CD8-positive, alpha-beta memory T cell (primary cell): ENCODE data around the gene SRPX. TPM values are rescaled to one million over a fixed set of nuclear protein-coding genes. Genes with fewer than 3 reads are reported as not detected.

ENCODE experiments used
- CTCF ChIA-PET: fragments of 350-600 bp; sonication (Branson Sonifier 250); formaldehyde crosslinking; loops from one replicate; lab custom pipeline; 2021; ENCODE audit warnings: antibody characterized with exemption; lab: Charles Lee
- POLR2A ChIA-PET: fragments of 350-600 bp; sonication (Branson Sonifier 250); formaldehyde crosslinking; loops from one replicate; lab custom pipeline; 2021; ENCODE audit warnings: antibody characterized with exemption; lab: Charles Lee
- DNase-seq, 5 donors: peaks; one replicate each; pipeline versions ENCODE4 v3.0.0 to v3.0.0-alpha.2; 2020 to 2022; ENCODE audit warnings: mixed read lengths in 1 of 5
- H3K27ac ChIP-seq: one replicate; pipeline ENCODE4 v1.7.0; 2013; ENCODE audit warnings: low read depth, mild to moderate bottlenecking, low read length, moderate library complexity
- H3K27me3 ChIP-seq: 2 replicates; pipeline ENCODE4 v1.7.0; 2013; ENCODE audit warnings: low read length, mild to moderate bottlenecking; ENCODE audit not compliant: insufficient read depth, poor library complexity, severe bottlenecking
- H3K36me3 ChIP-seq: 2 replicates; pipeline ENCODE4 v1.7.0; 2013; ENCODE audit warnings: mild to moderate bottlenecking, low read length, moderate library complexity; ENCODE audit not compliant: insufficient read depth
- H3K4me1 ChIP-seq: 2 replicates; pipeline ENCODE4 v1.7.0; 2013; ENCODE audit warnings: mild to moderate bottlenecking, low read length, moderate library complexity; ENCODE audit not compliant: insufficient read depth
- H3K4me3 ChIP-seq: 2 replicates; pipeline ENCODE4 v1.7.0; 2013; ENCODE audit warnings: mild to moderate bottlenecking, low read length
- H3K9me3 ChIP-seq: 2 replicates; pipeline ENCODE4 v1.7.0; 2013; ENCODE audit warnings: mild to moderate bottlenecking, low read length
- H3K27ac Mint-ChIP-seq, 8 donors: one replicate each; pipeline ENCODE4 v1.8.0; 2020 to 2021; ENCODE audit warnings: mixed read lengths in 8 of 8, mild to moderate bottlenecking in 6 of 8, inconsistent platforms in 3 of 8, moderate library complexity in 3 of 8
- H3K27me3 Mint-ChIP-seq, 2 donors: one replicate each; pipeline ENCODE4 v1.8.0; 2020 to 2021; ENCODE audit warnings: mixed read lengths in 2 of 2, mild to moderate bottlenecking in 1 of 2, moderate library complexity in 1 of 2
- H3K36me3 Mint-ChIP-seq, 3 donors: one replicate each; pipeline ENCODE4 v1.8.0; 2020 to 2021; ENCODE audit warnings: mixed read lengths in 3 of 3, inconsistent platforms in 1 of 3, mild to moderate bottlenecking in 1 of 3
- H3K4me1 Mint-ChIP-seq, 3 donors: one replicate each; pipeline ENCODE4 v1.8.0; 2020 to 2021; ENCODE audit warnings: mixed read lengths in 3 of 3, inconsistent platforms in 1 of 3, mild to moderate bottlenecking in 1 of 3
- H3K4me3 Mint-ChIP-seq, 7 donors: one replicate each; pipeline ENCODE4 v1.8.0; 2020 to 2021; ENCODE audit warnings: mixed read lengths in 7 of 7, mild to moderate bottlenecking in 6 of 7, moderate library complexity in 4 of 7, inconsistent platforms in 2 of 7
- H3K9me3 Mint-ChIP-seq, 5 donors: one replicate each; pipeline ENCODE4 v1.8.0; 2020 to 2022; ENCODE audit warnings: mixed read lengths in 5 of 5, mild to moderate bottlenecking in 3 of 5, moderate library complexity in 2 of 5, inconsistent platforms in 1 of 5
- polyA plus RNA-seq: library from polyadenylated mRNA; unstranded; fragments of 300-500 nt; fragmentation: Illumina TruSeq; gene quantifications from one replicate; pipeline ENCODE4 v1.2.3, GENCODE V29; 2021
- total RNA-seq, 2 experiments: library from RNA; stranded (reverse); gene quantifications; one replicate each; pipeline ENCODE4 v1.2.3, GENCODE V29; 2021

Gene SRPX
- total and polyA plus RNA-seq, 3 experiments from 2014 or later = 0.18 TPM; not detected in 2

DNA sequence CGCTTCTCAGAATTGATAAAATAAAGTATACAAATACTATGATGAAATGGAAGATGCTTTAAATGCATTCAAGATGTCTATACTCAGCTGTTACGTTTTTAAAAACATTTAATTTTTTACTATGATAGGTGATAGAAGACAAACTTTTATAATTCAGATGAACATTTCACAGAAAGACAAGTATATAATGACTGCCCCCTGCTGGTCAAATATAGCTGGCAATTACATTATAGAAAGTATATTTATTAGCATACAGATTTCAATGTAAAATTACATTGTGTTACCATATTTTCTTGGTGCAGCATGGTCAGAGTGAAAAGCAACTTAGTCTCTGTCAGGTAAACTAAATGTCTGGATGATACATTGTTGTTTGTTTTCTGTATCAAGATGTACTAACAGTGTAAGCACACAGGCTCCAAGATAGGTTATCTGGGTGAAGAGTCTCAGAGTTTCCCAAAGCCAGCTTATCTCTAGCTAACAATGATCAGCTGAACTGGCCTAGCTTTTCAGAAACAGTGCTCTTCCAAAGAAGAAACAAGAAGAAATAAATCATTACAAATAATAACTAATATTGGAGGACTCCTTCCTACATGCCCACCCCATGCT is 54.1 kb downstream of the SRPX start:
- Histone ChIP-seq H3K4me3 (no peak overlapping the region), H3K36me3 (no peaks in the 10 kb centered on the region), H3K27ac (no peak overlapping the region), H3K4me1 (no peaks in the 10 kb centered on the region), H3K27me3 (no peaks in the 10 kb centered on the region), H3K9me3 (no peaks in the 10 kb centered on the region)
- CTCF ChIA-PET = interaction anchor here (1.0 to 1.7 kb wide), 4 partner anchors 9 to 421 kb away, joined by 3 to 4 read pairs (median 3); no protein-coding TSS in a partner anchor
- Mint-ChIP-seq H3K4me3 (no peak overlapping the region), H3K4me1 (no peaks in the 10 kb centered on the region), H3K27me3 (peaks cover 1 to 5% of the 10 kb centered on the region in 2 donors), H3K36me3 (no peaks in the 10 kb centered on the region), H3K27ac (no peak overlapping the region), H3K9me3 (no peaks in the 10 kb centered on the region)
- POLR2A ChIA-PET = no interaction called here
- DNase-seq = peak in 1 of 5 donors; percentile 1

GRCh38 chrX:38165023-38165422 is 55.6 kb downstream of the SRPX start:
- no peaks in the 10 kb centered on the region for H3K4me1 Mint-ChIP-seq

GRCh38 chrX:38163193-38163592 is 57.5 kb downstream of the SRPX start:
- no peak for DNase-seq
- Mint-ChIP-seq H3K4me1 (no peaks in the 10 kb centered on the region), H3K36me3 (no peaks in the 10 kb centered on the region), H3K27me3 (peaks cover 5 to 9% of the 10 kb centered on the region in 2 donors), H3K27ac (no peak overlapping the region), H3K9me3 (no peaks in the 10 kb centered on the region), H3K4me3 (no peak overlapping the region)
- ChIA-PET POLR2A (no interaction called here), CTCF (no interaction called here)
- H3K27ac ChIP-seq = no peak overlapping the region
- H3K9me3 ChIP-seq = no peaks in the 10 kb centered on the region
- H3K4me1 ChIP-seq = no peaks in the 10 kb centered on the region
- H3K4me3 ChIP-seq = no peak overlapping the region
- no peaks in the 10 kb centered on the region for H3K36me3 ChIP-seq
- H3K27me3 ChIP-seq = no peaks in the 10 kb centered on the region

More at GRCh38 chrX:38165023-38165422, 55.6 kb downstream of the SRPX start:
- H3K36me3 ChIP-seq = no peaks in the 10 kb centered on the region
- no peaks in the 10 kb centered on the region for H3K36me3 Mint-ChIP-seq
- no peak overlapping the region for H3K27ac Mint-ChIP-seq
- H3K4me3 ChIP-seq = no peak overlapping the region
- H3K27ac ChIP-seq = no peak overlapping the region
- H3K27me3 ChIP-seq = no peaks in the 10 kb centered on the region
- H3K27me3 Mint-ChIP-seq = peaks cover 1 to 5% of the 10 kb centered on the region in 2 donors
- ChIA-PET CTCF (no interaction called here), POLR2A (no interaction called here)
- no peaks in the 10 kb centered on the region for H3K4me1 ChIP-seq
- H3K4me3 Mint-ChIP-seq = no peak overlapping the region
- no peak for DNase-seq
- no peaks in the 10 kb centered on the region for H3K9me3 ChIP-seq
- H3K9me3 Mint-ChIP-seq = no peaks in the 10 kb centered on the region

DNA sequence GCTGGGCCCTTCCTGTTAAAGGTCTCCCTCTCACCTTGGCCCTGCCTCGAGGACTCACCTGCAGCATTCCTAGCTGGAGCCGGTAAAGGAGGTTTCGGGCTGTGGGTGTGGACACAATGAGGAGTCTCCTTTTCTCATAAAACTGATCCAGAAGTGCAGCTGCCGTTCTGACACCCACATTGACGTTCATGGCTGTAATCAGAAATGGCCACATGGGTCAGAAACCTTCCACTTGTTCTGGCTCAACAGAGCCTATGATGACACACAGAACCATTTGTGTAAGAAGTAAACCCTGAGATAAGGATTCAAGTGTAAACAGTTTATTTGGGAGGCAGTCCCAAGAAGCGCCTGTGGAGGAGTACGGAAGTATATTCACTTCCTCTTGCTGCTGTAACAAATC is 63.8 kb downstream of the SRPX start:
- CTCF ChIA-PET = no interaction called here
- no peak for DNase-seq
- no peaks in the 10 kb centered on the region for H3K4me1 ChIP-seq
- POLR2A ChIA-PET = no interaction called here
- no peaks in the 10 kb centered on the region for H3K36me3 ChIP-seq
- Mint-ChIP-seq H3K27me3 (peaks cover 5 to 6% of the 10 kb centered on the region in 2 donors), H3K9me3 (no peaks in the 10 kb centered on the region), H3K4me1 (no peaks in the 10 kb centered on the region), H3K36me3 (no peaks in the 10 kb centered on the region), H3K27ac (no peak overlapping the region), H3K4me3 (no peak overlapping the region)
- H3K4me3 ChIP-seq = no peak overlapping the region
- H3K27me3 ChIP-seq = no peaks in the 10 kb centered on the region
- H3K27ac ChIP-seq = no peak overlapping the region
- H3K9me3 ChIP-seq = no peaks in the 10 kb centered on the region

DNA sequence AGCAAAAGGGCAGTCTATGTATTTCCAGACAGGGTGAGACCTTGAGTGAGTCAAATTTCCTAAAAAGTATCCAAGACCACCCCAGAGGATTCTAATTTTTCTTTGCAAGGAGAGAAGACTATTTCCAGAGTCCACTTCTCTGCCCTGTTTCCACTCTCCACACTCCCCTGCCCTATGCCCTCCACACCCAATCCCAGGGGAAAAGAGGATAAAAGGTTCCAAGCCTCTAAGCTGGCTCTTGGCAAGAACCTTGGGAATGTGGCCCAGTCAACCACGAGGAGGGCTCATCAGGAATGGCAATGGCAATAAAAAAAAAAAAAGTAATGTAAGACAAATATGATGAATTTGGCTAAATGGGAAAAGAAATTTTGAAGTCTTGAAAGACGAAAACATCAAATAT is 65.9 kb downstream of the SRPX start:
- POLR2A ChIA-PET = no interaction called here
- Histone ChIP-seq H3K4me1 (no peaks in the 10 kb centered on the region), H3K4me3 (no peak overlapping the region), H3K36me3 (no peaks in the 10 kb centered on the region), H3K27me3 (no peaks in the 10 kb centered on the region), H3K27ac (no peak overlapping the region), H3K9me3 (no peaks in the 10 kb centered on the region)
- Mint-ChIP-seq H3K4me1 (no peaks in the 10 kb centered on the region), H3K4me3 (no peak overlapping the region), H3K36me3 (no peaks in the 10 kb centered on the region), H3K27ac (no peak overlapping the region), H3K9me3 (no peaks in the 10 kb centered on the region), H3K27me3 (peaks cover 3 to 11% of the 10 kb centered on the region in 2 donors)
- CTCF ChIA-PET = no interaction called here
- no peak for DNase-seq

- no peaks in the 10 kb centered on the region for H3K4me1 ChIP-seq
- DNase-seq = no peak
- peaks cover 1 to 10% of the 10 kb centered on the region in 2 donors for H3K27me3 Mint-ChIP-seq
- H3K36me3 ChIP-seq = no peaks in the 10 kb centered on the region
- H3K9me3 Mint-ChIP-seq = no peaks in the 10 kb centered on the region
- H3K4me1 Mint-ChIP-seq = no peaks in the 10 kb centered on the region
- H3K27ac Mint-ChIP-seq = no peak overlapping the region
- H3K4me3 Mint-ChIP-seq = no peak overlapping the region
- H3K36me3 Mint-ChIP-seq = no peaks in the 10 kb centered on the region
- H3K27me3 ChIP-seq = no peaks in the 10 kb centered on the region
- ChIA-PET POLR2A (no interaction called here), CTCF (no interaction called here)
- no peaks in the 10 kb centered on the region for H3K9me3 ChIP-seq
- no peak overlapping the region for H3K27ac ChIP-seq
- H3K4me3 ChIP-seq = no peak overlapping the region
These were observed 66.3 kb downstream of the SRPX start for GRCh38 chrX:38154340-38154739.

DNA sequence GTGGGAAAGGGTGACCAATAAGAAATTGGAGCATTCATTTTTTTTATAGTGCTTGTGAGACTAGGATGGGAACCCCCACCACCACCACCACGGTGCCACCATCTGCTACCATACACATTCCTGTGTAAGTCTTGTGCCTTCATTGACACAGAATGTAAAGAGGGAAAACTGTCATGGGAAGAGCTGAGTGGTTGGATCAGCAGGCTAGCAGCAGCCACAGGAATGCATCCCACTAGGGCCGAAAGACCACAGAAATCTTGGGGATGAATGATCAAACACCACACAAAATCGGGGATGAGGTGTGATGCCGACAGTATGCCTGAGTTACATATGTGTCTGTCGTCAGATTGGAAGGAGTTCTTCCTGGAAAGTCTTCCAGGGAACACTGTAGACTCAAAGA is 69.2 kb downstream of the SRPX start:
- Histone ChIP-seq H3K27ac (no peak overlapping the region), H3K36me3 (no peaks in the 10 kb centered on the region), H3K27me3 (no peaks in the 10 kb centered on the region), H3K4me3 (no peak overlapping the region), H3K4me1 (no peaks in the 10 kb centered on the region), H3K9me3 (no peaks in the 10 kb centered on the region)
- Mint-ChIP-seq H3K4me1 (no peaks in the 10 kb centered on the region), H3K27me3 (peaks cover 5 to 7% of the 10 kb centered on the region in 2 donors), H3K9me3 (no peaks in the 10 kb centered on the region), H3K27ac (no peak overlapping the region), H3K36me3 (no peaks in the 10 kb centered on the region), H3K4me3 (no peak overlapping the region)
- POLR2A ChIA-PET = no interaction called here
- DNase-seq = no peak
- CTCF ChIA-PET = no interaction called here

- H3K27ac ChIP-seq = no peak overlapping the region
- Mint-ChIP-seq H3K4me3 (peak overlapping the region in 1 of 7 donors; percentile 6), H3K9me3 (no peaks in the 10 kb centered on the region), H3K27ac (no peak overlapping the region), H3K36me3 (no peaks in the 10 kb centered on the region), H3K4me1 (no peaks in the 10 kb centered on the region), H3K27me3 (peaks cover 5 to 7% of the 10 kb centered on the region in 2 donors)
- H3K9me3 ChIP-seq = no peaks in the 10 kb centered on the region
- DNase-seq = no peak
- no peak overlapping the region for H3K4me3 ChIP-seq
- H3K4me1 ChIP-seq = no peaks in the 10 kb centered on the region
- POLR2A ChIA-PET = no interaction called here
- no peaks in the 10 kb centered on the region for H3K27me3 ChIP-seq
- H3K36me3 ChIP-seq = no peaks in the 10 kb centered on the region
- CTCF ChIA-PET = no interaction called here
These were observed 69.7 kb downstream of the SRPX start for GRCh38 chrX:38150993-38151392.
